GM12878 (cell line): ENCODE results near the gene SLC25A33. TPM values are rescaled to one million over a fixed set of nuclear protein-coding genes. Genes with fewer than 3 reads are reported as not detected.

ENCODE experiments used
- ATF7 ChIP-seq: fragments of 450-650 bp; IDR thresholded peaks from 2 replicates; pipeline ENCODE4 v1.6.1; 2016; ENCODE audit warnings: low read depth, mild to moderate bottlenecking
- CREM ChIP-seq: IDR thresholded peaks from 2 replicates; pipeline ENCODE4 v1.6.1; 2014; ENCODE audit warnings: antibody characterized with exemption, low read depth
- EED ChIP-seq: sonication (generic); IDR thresholded peaks from 2 replicates; pipeline ENCODE4 v1.6.1; 2016; ENCODE audit warnings: antibody characterized with exemption, low read depth
- IKZF1 ChIP-seq: fragments of 450-650 bp; conservative IDR thresholded peaks from 2 replicates; pipeline ENCODE4 v1.6.1; 2017; ENCODE audit warnings: antibody characterized with exemption, mild to moderate bottlenecking
- NBN ChIP-seq: fragments of 450-650 bp; IDR thresholded peaks from 2 replicates; pipeline ENCODE4 v1.6.1; 2016
- NR2C1 ChIP-seq: fragments of 450-650 bp; IDR thresholded peaks from 2 replicates; pipeline ENCODE4 v1.6.1; 2017; ENCODE audit warnings: antibody characterized with exemption, mild to moderate bottlenecking, moderate library complexity
- NRF1 ChIP-seq: conservative IDR thresholded peaks from 2 replicates; pipeline ENCODE4 v1.6.1; 2011; ENCODE audit warnings: mild to moderate bottlenecking, low read depth, low read length, improper control_type of control experiment
- POU2F2 ChIP-seq: IDR thresholded peaks from 3 replicates; pipeline ENCODE4 v1.6.1; 2011; ENCODE audit warnings: low read depth, mild to moderate bottlenecking, low read length, borderline replicate concordance
- RELA ChIP-seq: fragments of 450-650 bp; IDR thresholded peaks from 2 replicates; pipeline ENCODE4 v1.8.0; 2014; ENCODE audit warnings: borderline replicate concordance; ENCODE audit not compliant: partially characterized antibody
- SMAD1 ChIP-seq: fragments of 450-650 bp; IDR thresholded peaks from 2 replicates; pipeline ENCODE4 v1.6.1; 2018; ENCODE audit warnings: mild to moderate bottlenecking, low read depth; ENCODE audit not compliant: partially characterized antibody
- TAF1 ChIP-seq: IDR thresholded peaks from 2 replicates; pipeline ENCODE4 v1.6.1; 2011; ENCODE audit warnings: mild to moderate bottlenecking, low read depth, low read length, borderline replicate concordance
- TCF3 ChIP-seq: IDR thresholded peaks from 2 replicates; pipeline ENCODE4 v1.6.1; 2012; ENCODE audit warnings: low read depth, mild to moderate bottlenecking, low read length, borderline replicate concordance; ENCODE audit not compliant: insufficient read depth
- polyA plus RNA-seq, 11 experiments: library from polyadenylated mRNA; depleted of rRNA in 4 of 11; unstranded in 6 of 11; stranded (reverse) in 5 of 11; fragments of >200 nt; fragmentation: Nextera tagmentation in 4 of 11; fragmentation: Illumina TruSeq in 1 of 11; extraction: Ambion mirVana in 4 of 11; extraction: Trizol in 1 of 11; gene quantifications; 1 replicate in 1 of 11; 2 replicates in 10 of 11; pipeline versions ENCODE4 v1.2.1 to v1.2.3, GENCODE V29; 2011 to 2016; ENCODE audit warnings: inconsistent platforms in 2 of 11, missing spikeins in 2 of 11, low read depth in 1 of 11
- total RNA-seq, 4 experiments: library from RNA; depleted of rRNA in 3 of 4; stranded (reverse); fragments of >200 nt in 3 of 4; fragmentation: Illumina TruSeq in 1 of 4; extraction: Trizol in 1 of 4; gene quantifications; 2 replicates each; pipeline versions ENCODE4 v1.2.1 to v1.2.3, GENCODE V29; 2013 to 2021
- TF ChIP-seq, protein P1 (sequence below): IDR thresholded peaks from 2 replicates; pipeline ENCODE4 v1.6.1; 2011; ENCODE audit warnings: borderline replicate concordance, low read depth, mild to moderate bottlenecking, moderate library complexity, mixed read lengths, low read length; ENCODE audit not compliant: insufficient read depth; ENCODE audit errors: extremely low read length
- TF ChIP-seq, protein P2 (sequence below): IDR thresholded peaks from 2 replicates; pipeline ENCODE4 v1.6.1; 2011; ENCODE audit warnings: low read depth, mild to moderate bottlenecking, low read length, moderate library complexity, borderline replicate concordance; ENCODE audit errors: extremely low read depth

SLC25A33 gene
- total and polyA plus RNA-seq, 10 of the 15 experiments (the other 5 are each of a cell fraction or from before 2014, with no cell fraction given): 1.7 to 11.2 (median 8.4) TPM

DNA sequence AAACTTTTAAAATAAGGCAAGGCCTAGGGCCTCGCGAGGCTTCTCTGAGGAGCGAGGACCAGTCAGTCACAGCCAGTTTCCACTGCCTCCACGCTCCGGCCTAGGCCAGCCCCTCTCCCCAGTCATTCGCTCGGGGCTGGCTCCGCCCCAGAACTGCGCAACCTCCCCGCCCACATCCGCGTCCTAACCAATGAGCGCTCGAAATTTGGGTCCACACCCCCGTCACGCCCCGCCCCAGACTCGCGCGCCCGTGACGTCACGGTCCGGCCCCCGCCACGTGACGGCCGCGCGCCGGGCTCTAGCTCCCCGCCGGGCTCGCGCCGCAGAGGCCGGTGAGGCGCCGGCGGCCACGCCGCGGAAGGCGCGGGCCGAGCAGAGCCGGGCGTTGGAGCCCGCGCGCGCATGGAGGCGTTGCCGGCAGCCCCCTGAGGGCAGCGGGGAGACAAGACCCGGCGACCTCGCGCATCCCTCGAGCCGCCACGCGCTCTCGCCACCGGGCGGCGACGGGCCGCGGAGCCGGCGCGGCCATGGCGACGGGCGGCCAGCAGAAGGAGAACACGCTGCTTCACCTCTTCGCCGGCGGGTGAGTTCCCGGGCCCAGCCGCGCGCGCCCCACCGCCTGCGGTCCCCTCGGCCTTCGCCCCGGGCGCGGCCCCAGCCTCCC is at the start of gene SLC25A33 (continued):
- 0 out of 2 replicates have a peak, but pooled peaks have one; percentile 53 for TF ChIP-seq TCF3
- TF ChIP-seq NBN: peak; percentile 95
- no peak for TF ChIP-seq EED
- peak; percentile 40; the same call in 1 of the 2 replicates for TF ChIP-seq NRF1
- TF ChIP-seq ATF7: peak; percentile 31; the same call in 1 of the 2 replicates
- TF ChIP-seq RELA: peak; percentile 79
- TF ChIP-seq, protein P1, sequence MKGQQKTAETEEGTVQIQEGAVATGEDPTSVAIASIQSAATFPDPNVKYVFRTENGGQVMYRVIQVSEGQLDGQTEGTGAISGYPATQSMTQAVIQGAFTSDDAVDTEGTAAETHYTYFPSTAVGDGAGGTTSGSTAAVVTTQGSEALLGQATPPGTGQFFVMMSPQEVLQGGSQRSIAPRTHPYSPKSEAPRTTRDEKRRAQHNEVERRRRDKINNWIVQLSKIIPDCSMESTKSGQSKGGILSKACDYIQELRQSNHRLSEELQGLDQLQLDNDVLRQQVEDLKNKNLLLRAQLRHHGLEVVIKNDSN: peak; percentile 94
- peak; percentile 70; the same call in 2 of the 3 replicates for TF ChIP-seq POU2F2
- peak; percentile 85 for TF ChIP-seq CREM
- TF ChIP-seq NR2C1: 0 out of 2 replicates have a peak, but pooled peaks have one; percentile 26
- no peak for TF ChIP-seq SMAD1
- peak; percentile 90 for TF ChIP-seq TAF1
- TF ChIP-seq, protein P2, sequence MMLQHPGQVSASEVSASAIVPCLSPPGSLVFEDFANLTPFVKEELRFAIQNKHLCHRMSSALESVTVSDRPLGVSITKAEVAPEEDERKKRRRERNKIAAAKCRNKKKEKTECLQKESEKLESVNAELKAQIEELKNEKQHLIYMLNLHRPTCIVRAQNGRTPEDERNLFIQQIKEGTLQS: peak; percentile 71
- TF ChIP-seq IKZF1: peak; percentile 90
